Femur (tissue), 1 donor: ENCODE data around the gene CTDSPL.

Experiments
- DNase-seq: peaks from one replicate; pipeline ENCODE4 v3.0.0-alpha.2; 2017

The CTDSPL gene

DNA sequence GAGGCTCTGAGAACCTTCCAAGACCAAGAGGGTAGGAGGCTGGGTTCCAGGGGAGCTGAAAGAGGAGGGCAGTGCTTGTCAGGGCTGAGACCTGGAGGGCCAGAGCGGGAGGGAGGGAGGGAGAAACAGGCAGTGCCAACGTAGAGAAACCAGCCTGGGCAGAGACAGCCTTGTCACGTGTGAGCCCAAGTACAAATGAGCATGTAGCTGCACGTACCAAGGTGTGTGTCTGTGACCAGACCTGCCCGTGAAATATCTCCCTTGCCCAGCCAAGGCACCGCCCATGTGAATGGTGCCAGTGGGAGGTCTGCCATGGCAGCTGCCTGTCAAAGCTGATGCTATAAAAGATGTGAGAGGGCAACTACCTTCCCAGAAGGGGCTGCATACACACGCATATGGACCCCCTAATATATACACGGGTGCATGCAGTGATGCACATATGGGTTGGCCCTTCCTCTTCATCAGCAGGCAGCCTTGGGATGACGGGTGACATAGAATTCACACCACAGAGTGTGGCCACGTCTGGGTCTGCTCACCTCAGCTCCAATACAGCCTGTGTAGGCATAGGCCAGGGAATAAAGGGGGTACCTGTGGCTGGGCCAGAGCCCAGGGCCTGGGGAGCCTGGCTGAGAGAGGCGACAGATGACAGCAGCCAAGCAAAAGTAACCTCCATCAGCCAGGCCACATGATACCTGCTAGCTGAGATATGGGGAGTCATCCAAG is 7.8 kb upstream of the CTDSPL start:
- DNase-seq, result no peak

DNA sequence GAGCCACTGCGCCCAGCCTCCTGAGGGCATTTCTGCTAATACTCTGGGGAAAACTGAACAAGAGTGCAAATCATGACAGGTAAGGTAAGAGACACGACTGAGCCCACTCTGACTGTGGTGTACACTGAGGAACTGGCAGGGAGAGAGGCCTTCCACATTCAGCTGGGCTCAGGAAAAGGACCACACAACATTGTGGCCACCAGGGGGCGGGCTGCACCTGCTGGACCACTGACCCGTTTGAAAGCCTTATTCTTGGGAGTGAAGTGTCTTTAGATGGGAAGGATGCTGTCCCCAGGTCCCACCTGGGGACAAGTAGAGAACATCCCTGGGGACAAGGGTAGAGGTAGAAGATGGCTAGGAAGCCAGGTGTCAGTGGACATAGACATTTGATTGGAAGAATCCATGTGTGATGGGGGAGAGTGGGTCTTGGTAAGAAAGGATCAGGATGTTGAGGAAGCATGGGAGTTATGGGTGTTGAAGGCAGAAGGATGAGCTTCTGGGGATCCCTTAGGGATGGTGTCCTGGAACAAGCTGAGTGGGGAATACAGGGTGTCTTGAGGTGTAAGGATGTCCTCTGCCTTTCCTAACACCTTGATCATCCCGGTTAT is 6.2 kb upstream of the CTDSPL start:
- DNase-seq, result peak; percentile 91

DNA sequence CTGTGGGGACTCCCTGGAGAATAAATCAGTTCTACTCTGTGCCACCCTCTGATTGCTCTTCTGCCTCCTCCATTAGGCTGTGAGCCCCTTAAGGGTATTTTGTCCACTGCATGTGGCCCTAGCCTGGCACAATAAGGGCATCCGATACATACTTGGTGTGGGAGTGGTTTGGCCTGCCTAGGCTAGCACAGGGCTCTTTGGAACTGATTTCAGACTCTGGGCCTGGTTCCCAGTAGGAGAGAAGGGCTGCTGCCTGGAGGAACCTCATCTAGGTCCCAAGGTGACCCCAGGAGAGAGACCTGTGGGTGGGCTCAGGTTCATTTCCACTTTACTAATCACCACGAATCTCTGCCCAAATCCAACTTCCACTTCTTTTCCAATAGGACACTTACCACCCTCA is 5.3 kb upstream of the CTDSPL start:
- no peak for DNase-seq

DNA sequence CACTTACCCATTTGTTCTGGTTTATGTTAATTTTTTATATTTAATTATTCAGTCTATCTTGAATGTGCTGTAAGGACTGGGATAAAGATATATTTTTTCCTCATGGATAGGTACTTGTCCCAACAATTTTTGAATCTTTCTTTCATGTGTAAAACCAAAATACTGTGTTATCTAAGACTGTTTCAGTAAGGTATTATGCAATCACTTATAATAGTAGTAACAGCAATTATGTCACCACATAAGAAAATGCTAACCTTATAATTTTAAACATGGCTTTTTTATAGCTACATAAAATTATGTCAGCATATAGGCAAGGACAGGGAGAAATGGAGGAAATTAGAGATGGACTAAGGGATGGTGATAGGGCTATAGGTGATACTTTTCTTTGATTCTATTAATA is 2.9 kb upstream of the CTDSPL start:
- no peak for DNase-seq

DNA sequence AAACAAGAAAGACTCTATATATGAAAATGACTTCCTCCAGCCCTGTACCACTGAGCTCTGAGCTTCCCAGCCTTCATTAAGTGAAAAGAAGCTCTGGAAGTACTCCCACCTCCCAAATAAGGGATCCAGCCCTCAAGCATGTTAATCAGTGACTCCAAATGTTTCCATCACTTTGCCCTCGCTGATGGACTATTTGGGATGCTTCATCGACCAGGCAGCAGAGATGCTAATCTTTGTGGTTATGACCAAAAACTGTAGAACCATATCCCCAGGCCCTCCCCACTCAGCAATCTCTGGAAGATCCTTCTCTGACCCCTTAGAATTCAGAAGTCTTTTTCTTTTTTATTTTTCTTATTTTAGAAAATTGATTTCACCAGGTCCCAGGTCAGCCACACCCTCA is 2.3 kb upstream of the CTDSPL start:
- DNase-seq, result no peak

DNA sequence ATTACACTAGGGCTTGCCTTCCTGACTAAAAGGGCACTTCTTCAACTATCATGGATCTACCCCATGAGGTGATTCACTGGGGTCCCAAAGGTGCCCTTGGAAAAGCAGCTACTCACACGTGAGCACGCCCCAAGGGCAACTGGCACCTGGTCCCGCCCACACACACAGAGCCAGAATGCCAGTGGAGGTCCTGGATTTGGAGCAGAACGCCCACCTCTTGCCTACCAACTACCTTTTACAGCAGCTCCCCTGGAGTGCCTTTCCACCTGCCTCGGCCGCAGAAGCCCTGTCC is 1.8 kb upstream of the CTDSPL start:
- no peak for DNase-seq

DNA sequence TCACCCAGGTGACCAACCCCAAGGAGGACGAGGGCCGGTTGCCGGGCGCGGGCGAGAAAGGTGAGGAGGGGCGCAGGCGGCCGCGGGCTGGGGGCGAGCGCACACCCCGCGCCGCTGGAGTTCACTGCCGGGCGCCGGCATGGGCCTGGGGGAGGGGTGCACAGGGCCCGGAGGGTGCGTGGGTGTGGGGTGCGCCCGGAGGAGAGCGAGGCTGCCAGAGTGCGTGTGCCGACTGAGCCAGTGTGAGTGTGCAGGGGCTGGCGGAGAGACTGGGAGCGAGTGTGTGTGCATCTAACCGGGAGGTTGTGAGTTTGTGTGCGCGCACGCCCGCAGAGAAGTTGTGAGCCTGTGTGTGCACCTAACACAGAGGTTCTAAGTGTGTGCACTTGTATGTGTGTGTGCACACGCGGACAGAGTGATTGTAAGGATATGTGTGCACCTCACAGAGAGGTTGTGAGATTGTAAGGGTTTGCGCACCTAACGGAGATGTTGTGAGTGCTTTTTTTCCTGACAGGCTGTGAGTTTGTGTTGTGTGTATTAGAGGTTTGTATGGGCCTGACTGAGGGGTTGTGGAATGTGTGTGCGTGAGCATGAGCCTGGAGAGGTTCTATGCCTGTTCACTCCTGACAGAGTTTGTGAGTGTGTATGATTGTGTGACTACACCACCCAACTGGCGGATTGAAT is 681 bp downstream of the CTDSPL start:
- peak; percentile 69 for DNase-seq

DNA sequence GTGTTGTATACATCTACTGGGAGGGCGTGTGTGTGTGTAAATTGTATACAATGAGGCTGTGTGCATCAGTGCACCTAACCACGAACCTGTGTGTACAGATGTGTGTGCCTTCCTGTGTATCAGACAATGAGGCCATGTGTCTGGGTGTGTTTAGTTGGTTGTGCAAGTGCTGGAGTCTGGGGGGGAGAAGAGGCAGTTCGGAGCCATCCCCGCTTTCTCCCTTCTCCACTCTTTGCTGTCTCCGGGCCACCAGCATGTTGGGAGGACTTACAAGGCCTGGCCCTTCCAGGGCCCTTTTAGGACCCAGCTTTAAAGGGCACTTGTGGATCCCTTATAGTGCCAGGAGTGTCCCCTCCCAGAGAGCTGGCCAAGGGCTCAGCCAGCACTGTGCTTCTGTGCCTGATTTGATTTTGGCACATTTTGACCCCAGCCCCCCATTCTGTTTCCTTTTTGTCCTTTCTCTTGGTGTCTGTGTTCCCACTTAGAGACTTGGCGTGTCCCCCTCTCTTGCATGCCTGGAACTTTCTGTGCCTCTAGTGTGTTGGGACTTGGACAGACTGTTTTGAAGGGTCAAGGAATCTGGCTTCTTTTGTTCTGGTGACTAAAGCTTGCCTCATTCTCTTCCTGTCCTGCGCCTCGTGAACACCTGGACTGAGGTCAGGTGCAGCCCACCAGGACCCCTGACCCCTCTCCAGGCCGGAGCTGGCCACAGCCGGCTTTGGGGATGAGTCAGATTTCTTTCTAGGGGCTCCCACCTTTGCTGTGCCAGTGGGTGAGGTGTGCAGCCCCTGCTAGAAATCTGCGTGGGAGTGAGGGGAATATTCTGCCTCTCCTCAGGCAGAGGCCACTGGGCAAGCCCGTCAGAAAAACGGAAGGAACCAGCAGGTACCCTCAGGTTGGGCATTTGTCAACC is 1.5 kb downstream of the CTDSPL start:
- DNase-seq, result peak; percentile 37

DNA sequence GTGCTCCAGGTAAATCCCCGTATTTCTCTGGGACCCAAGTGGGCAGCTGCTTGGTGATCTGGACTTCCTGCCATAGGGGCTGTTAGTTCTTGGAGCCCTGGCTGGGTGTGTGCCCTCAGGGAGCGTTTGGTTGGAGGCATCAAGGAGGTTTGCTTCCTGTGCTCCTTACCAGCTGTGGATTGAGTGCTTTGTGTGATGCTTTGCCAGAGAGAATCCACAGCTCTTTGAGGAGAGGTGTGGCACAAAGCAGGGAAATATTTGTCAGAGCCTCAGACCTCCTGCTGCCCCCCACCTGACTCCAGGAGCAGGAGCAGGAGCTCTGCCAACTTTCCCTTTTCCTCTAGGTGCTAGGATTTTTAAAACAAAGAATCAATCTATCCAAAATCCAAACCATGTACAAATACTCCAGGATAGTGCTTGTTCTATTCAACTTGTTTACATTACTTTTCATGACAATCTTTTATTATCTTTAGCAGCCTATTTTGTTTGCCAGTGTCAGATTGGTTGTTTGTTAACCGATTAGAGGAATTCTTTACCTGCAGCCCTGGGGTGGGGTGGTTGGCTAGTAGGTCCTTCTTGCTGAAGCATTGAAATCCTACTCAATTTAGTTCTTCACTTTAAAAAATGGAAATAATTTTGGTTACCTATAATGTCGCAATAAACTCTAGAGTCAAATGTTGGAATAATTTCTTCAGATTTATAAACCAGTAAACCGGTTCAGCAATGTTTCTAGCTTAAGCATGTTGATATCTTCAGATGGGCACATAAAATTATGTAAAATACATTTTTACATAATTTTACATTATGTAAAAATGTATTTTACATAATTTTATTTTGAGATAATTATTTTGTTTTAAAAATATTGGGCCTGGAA is 2.5 kb downstream of the CTDSPL start:
- no peak for DNase-seq

DNA sequence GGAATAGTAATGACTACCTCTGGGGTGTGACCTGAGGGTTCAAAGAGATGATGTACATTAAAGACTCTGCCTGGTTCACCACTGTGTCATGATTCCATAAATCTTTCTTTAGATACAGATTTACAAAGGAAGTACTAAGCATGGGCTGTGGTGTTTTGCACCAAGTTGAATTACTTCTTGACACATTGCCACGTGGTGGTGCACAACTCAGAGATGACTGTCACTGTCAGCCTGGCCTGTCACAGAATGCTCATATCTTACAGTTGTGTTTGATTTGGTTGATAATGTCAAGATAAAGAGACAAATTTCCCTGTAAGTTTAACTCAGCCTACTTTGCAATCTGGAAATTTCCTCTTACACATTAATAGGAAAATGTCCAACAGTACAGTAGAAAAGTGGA is 3.2 kb downstream of the CTDSPL start:
- DNase-seq, result no peak

DNA sequence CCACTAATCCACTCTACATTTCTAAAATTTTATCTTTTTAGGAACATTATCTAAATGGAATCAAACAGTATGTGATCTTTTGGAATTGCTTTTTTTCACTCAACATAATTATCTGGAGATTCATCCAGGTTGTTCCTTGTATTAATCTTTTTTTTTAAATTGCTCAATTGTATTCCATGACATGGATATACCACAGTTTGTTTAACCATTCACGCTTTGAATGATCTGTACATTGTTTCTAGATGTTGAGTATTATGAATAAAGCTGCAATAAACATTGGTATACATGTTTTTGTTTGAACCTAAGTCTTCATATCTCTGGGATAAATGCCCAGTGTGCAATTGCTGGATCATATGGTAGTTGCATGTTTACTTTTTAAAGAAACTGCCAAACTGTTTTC is 5.5 kb downstream of the CTDSPL start:
- no peak for DNase-seq

DNA sequence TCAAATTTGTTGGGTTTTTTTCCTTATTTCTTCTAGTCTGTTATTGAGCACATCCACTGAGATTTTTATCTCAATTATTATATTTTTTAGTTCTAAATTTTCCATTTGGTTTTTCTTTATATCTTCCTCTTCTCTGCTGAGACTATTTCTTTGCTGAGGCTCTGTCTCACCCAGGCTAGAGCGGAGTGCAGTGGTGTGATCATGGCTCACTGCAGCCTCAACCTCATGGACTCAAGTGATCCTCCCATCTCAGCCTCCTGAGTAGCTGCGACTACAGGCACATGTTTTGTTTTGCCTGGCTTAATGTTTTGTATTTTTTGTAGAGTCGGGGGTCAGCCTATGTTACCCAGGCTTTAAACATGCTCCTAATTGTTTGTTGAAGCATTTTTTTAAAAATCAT is 10.2 kb downstream of the CTDSPL start:
- no peak for DNase-seq

DNA sequence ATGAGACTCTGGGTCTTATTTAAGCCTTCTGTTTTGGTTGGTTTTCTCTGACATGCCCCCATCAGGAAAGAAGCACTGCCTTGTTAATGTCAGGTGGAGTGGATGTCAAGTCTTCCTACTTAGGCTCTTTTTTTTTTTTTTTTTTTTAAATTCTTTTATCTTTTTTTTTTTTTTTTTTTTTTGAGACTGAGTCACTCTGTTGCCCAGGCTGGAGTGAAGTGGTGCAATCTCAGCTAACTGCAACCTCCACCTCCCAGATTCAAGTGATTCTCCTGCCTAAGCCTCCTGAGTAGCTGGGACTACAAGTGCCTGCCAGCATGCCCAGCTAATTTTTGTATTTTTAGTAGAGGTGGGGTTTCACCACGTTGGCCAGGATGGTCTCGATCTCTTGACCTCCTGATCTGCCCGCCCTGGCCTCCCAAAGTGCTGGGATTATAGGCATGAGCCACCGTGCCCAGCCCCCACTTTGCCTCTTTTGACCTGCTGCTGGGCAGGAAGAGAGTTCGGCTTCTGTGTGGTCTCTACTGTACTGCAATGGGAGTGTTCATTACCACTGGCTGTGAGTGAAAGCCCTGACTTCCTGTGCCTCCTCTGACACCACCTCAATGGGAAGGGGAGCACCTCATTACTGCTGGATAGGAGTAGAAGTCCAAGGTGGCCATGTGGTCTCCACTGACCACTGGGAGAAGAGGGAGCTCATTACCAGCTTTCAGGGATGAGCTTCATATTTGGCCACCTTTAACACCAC is 10.9 kb downstream of the CTDSPL start:
- DNase-seq, result no peak

DNA sequence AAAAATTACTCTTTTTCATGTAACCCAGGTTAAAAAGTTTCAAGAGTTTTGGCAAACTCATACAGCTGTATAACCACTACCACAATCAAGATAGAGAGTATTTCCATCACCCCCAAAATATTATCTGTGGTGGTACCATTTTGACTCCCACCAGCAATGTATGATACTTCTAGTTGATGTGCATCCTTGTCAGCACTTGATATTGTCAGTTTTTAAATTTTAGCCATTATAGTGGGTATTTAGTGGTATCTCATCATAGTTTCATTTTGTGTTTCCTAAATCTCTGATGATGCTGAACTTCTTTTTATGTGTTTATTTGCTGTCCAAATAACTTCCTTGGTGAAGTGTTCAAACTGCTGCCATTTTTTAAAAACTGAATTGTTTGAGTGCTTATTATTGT is 14.6 kb downstream of the CTDSPL start:
- no peak for DNase-seq

DNA sequence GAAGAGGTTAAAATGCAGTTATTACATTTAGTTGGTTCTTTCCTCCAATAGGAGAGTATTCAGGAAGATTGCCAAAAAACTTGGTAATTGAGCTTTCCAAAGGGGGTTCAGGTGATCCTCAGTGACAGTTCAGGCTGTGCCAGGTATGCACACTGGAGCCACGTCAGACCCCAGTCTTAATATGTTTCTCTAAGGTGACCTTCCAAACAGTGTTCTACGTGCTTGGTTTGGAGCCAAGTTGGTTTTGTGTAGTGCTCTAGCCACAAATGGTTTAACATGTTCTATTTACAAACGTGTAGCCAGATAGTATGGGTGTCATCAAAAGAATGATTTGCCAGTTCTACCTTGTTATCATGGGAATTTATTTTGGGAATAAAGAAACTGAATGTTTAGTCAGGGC is 21.0 kb downstream of the CTDSPL start:
- no peak for DNase-seq

DNA sequence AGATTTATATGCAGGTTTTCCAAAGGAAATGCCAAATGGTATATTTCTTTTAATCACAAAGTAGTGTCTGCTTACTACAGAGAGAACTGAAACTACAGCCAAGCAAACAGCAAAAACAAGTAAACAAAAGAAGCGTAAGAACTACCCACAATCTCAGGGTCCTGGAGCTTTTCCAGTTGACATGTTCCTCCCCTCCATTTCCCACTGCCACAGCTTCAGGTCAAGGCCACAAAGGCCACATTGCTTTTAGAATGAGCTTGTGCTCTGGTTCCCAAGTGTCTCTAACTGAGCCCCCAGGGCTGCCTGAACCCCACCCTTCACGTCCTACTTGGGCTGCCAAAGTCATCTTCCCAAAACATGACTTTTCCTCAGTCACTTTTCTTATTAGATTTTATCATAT is 24.1 kb downstream of the CTDSPL start:
- DNase-seq, result no peak

DNA sequence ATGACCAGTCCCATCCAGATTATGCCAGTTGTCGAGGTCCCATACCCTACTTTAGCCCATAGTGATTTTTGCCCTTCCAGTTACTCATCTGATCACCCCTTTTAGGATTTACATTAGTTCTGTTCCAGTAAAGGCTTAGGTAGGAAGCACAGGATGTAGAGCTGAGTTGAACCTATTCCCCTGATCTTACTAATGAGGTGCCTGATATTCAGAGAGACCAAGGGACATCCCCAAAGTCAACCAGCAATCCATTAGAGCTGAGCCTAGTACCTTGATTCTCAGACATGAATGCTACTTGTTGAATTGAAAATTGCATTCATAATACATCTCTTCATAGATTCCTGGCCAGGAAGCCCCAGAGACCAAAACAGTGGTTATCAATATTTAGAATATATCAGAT is 24.7 kb downstream of the CTDSPL start:
- DNase-seq, result no peak

DNA sequence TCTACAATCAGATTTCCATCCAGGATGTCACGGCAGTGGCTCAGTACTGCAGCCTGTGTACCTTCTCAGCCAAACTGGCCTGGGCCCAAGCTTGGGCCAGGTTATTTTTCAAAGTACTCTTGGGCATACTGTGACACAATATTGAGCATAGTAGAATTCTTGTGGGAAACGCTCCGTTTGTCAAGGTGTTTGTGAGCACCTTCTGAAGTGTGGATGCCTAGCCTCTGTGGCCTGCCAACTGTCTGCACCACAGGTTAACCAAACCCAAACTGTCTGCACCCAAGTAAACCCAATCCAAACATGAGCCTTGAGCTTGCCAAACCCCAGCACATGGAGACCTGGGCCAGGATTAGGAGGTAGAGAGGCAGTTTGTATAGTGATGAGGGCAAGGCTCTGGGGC is 25.4 kb downstream of the CTDSPL start:
- no peak for DNase-seq

DNA sequence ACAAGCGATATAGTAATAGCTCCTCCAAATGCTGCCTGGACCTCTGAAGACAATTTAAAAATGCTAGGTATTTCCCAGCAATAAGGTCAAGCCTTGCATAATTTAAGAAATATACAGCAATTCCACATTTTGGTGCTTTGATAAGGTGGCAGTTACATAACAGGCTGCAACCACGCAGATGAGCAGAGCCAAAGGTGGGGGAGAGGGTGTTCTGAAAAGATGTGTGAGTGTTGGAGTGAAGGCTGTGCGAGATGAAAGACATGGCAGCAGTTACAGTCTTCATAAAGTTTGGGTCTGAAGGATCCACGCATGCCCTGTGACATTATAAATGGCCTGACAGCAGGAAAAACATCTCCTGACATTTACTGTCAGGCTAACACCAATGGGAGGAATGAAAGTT is 26.1 kb downstream of the CTDSPL start:
- no peak for DNase-seq

DNA sequence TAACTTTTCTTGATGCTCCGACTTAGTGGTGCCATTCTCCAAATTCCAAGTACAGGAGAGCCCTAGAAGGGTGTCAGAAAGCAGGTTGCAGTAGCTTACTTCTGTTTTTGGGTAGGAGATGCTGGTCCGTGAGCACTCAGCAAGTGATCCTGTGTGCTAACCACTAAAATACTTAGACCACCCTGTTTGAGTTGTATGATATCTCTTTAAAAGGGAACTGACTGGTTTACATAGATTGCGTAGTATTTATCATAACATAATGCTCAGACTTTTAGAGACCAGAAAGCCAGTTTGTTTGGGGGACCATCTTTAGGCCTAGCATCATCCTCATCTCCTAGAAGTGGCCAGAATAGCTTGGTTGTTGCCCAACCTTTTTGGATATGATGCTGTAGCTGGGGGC is 26.7 kb downstream of the CTDSPL start:
- DNase-seq, result no peak

DNA sequence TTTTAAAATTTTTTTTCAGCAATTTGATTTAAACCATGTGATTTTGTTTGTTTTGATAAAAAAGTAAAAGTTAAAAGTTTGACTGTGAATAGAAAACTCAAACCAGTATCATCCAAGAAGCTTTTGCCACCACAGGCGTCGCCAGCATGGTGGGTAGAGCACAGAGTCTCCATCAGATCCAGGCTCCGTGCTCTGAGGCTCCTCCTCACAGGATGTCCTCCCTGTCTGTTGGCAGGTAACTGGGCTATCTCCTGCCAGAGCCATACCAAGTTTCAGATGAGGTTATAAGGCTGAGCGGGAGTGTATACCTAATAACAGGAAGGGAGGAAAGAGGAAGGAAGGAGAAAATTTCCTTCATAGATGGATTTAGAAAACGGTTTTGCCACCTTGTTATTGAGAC is 28.8 kb downstream of the CTDSPL start:
- DNase-seq, result no peak

DNA sequence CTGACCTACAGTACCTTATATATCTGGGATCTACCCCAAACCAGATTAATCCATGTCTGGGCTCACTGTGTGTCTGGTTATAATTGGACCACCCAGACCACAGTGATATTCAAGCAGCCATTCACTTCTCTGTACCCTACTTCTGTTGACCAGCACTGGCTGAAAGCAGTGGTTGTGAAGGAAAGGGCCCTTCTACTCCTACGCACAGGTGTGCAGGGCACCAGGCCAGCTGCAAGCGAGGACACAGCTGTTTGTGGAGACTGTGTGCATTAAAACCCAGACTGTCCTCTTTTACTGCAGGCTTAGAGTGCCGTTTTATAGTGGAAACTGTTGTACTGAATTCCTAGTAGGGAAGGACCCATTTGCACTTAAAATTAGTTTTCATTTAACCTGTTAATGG is 29.5 kb downstream of the CTDSPL start:
- no peak for DNase-seq
